HepG2 (cell line): ENCODE data around the gene POLRMT. TPM values are rescaled to one million over a fixed set of nuclear protein-coding genes. Genes with fewer than 3 reads are reported as not detected.

ENCODE experiments used
- AKAP8 ChIP-seq: sonication (generic); formaldehyde crosslinking; IDR thresholded peaks from 2 replicates; pipeline ENCODE4 v1.5.1; 2020; ENCODE audit warnings: mild to moderate bottlenecking, missing genetic modification reagents
- DBP ChIP-seq: sonication (generic); formaldehyde crosslinking; IDR thresholded peaks from 2 replicates; pipeline ENCODE4 v1.4.0; 2020; ENCODE audit warnings: missing genetic modification reagents; ENCODE audit errors: not compliant biosample characterization
- FOXC1 ChIP-seq: sonication (generic); formaldehyde crosslinking; IDR thresholded peaks from 2 replicates; pipeline ENCODE4 v1.8.0; 2022; ENCODE audit warnings: mild to moderate bottlenecking, missing genetic modification reagents, borderline replicate concordance
- GATAD2A ChIP-seq: IDR thresholded peaks from 2 replicates; pipeline ENCODE4 v1.6.1; 2016
- SATB2 ChIP-seq: sonication (generic); formaldehyde crosslinking; IDR thresholded peaks from 2 replicates; pipeline ENCODE4 v1.5.0; 2020; ENCODE audit warnings: missing genetic modification reagents
- SRF ChIP-seq: IDR thresholded peaks from 2 replicates; pipeline ENCODE4 v1.6.1; 2011; ENCODE audit warnings: mild to moderate bottlenecking, low read depth, low read length, moderate library complexity
- ZHX2 ChIP-seq, 2 experiments: sonication (generic) in 1 of 2; formaldehyde crosslinking in 1 of 2; IDR thresholded peaks; 2 replicates each; pipeline versions ENCODE4 v1.6.1 to v1.9.0; 2014 to 2022; ENCODE audit warnings: antibody characterized with exemption in 1 of 2, borderline replicate concordance in 1 of 2, inconsistent platforms in 1 of 2, low read depth in 1 of 2, missing genetic modification reagents in 1 of 2
- ZNF672 ChIP-seq: sonication (generic); formaldehyde crosslinking; IDR thresholded peaks from 2 replicates; pipeline ENCODE4 v1.8.1; 2022; ENCODE audit warnings: missing genetic modification reagents
- polyA plus RNA-seq, 8 experiments: library from polyadenylated mRNA; depleted of rRNA in 3 of 8; stranded (reverse) in 7 of 8; unstranded in 1 of 8; fragments of >200 nt; fragmentation: Illumina TruSeq in 4 of 8; extraction: Trizol in 4 of 8; gene quantifications; 2 replicates each; pipeline versions ENCODE4 v1.2.1 to v1.2.3, GENCODE V29; 2011 to 2016; ENCODE audit warnings: low read depth in 4 of 8, missing spikeins in 1 of 8, mixed read lengths in 1 of 8; ENCODE audit not compliant: insufficient read depth in 1 of 8
- total RNA-seq, 5 experiments: library from RNA; depleted of rRNA; stranded (reverse); fragments of >200 nt; fragmentation: Illumina TruSeq; extraction: Trizol; gene quantifications; 2 replicates each; pipeline ENCODE4 v1.2.3, GENCODE V29; 2016; ENCODE audit warnings: low read depth in 1 of 5
- TF ChIP-seq, protein P1 (sequence below): sonication (generic); formaldehyde crosslinking; IDR thresholded peaks from 2 replicates; pipeline ENCODE4 v1.4.0; 2020; ENCODE audit warnings: mild to moderate bottlenecking, missing genetic modification reagents
- TF ChIP-seq, protein P2 (sequence below): sonication (generic); formaldehyde crosslinking; IDR thresholded peaks from 2 replicates; pipeline ENCODE4 v1.9.0; 2021; ENCODE audit warnings: missing genetic modification reagents, borderline replicate concordance

Gene POLRMT
- total and polyA plus RNA-seq, 2 of the 13 experiments (the other 11 are each of a cell fraction or from before 2014, with no cell fraction given): 78.0 to 101 TPM

- TF ChIP-seq, protein P1, sequence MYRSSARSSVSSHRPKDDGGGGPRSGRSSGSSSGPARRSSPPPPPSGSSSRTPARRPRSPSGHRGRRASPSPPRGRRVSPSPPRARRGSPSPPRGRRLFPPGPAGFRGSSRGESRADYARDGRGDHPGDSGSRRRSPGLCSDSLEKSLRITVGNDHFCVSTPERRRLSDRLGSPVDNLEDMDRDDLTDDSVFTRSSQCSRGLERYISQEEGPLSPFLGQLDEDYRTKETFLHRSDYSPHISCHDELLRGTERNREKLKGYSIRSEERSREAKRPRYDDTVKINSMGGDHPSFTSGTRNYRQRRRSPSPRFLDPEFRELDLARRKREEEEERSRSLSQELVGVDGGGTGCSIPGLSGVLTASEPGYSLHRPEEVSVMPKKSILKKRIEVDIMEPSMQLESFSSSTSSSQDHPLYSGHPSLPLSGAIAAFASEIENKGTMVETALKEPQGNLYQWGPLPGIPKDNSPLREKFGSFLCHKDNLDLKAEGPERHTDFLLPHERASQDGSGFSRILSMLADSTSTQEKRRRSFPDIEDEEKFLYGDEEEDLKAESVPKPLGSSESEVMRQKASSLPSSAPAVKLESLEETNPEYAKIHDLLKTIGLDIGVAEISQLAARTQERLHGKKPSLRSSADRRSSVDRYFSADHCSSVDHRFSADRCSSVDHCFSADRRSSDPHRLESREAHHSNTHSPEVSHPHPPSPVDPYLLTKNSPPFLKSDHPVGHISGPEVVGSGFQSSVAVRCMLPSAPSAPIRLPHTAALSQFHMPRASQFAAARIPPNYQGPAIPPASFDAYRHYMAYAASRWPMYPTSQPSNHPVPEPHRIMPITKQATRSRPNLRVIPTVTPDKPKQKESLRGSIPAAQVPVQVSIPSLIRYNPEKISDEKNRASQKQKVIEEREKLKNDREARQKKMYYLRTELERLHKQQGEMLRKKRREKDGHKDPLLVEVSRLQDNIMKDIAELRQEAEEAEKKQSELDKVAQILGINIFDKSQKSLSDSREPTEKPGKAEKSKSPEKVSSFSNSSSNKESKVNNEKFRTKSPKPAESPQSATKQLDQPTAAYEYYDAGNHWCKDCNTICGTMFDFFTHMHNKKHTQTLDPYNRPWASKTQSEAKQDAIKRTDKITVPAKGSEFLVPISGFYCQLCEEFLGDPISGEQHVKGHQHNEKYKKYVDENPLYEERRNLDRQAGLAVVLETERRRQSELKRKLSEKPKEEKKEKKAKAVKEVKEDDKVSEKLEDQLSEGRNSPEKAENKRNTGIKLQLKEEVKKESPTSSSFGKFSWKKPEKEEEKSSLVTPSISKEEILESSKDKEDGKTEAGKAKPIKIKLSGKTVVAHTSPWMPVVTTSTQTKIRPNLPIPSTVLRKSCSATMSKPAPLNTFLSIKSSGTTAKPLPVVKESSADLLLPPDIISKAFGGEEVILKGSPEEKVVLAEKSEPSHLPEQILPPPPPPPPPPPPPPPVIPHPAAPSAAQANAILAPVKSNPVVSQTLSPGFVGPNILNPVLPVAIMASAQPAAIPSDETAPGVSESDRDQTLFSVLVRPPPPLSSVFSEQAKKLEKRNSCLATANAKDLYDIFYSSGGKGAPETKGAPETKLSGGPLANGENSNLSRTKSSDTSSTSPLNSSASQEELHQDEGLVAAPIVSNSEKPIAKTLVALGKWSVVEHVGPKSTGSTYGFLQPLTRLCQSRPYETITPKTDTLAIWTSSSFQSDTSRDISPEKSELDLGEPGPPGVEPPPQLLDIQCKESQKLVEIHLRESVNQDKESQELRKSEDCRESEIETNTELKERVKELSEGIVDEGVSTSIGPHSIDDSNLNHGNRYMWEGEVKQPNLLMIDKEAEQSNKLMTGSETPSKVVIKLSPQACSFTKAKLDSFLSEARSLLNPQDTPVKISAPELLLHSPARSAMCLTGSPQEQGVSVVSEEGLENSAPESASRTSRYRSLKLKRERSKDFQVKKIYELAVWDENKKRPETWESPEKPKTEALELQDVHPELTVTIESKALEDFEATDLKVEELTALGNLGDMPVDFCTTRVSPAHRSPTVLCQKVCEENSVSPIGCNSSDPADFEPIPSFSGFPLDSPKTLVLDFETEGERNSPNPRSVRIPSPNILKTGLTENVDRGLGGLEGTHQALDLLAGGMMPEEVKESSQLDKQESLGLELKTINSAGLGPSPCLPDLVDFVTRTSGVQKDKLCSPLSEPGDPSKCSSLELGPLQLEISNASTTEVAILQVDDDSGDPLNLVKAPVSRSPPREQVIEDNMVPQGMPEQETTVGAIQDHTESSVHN (CRISPR knock-in tag): no peak
- peak; percentile 99 for TF ChIP-seq AKAP8 (CRISPR knock-in tag)
- peak; percentile 76 for TF ChIP-seq ZHX2 (IDR thresholded peaks at IDR 0.05; ENCODE audit: low read depth)
- TF ChIP-seq ZHX2 (CRISPR knock-in tag; IDR thresholded peaks at IDR 0.05; ENCODE audit: borderline replicate concordance): no peak
- TF ChIP-seq FOXC1 (CRISPR knock-in tag): no peak; the same call in 1 of the 2 replicates
- TF ChIP-seq SRF: no peak
- peak; percentile 95 for TF ChIP-seq GATAD2A (CRISPR knock-in tag)
- 0 out of 2 replicates have a peak, but pooled peaks have one; percentile 72 for TF ChIP-seq ZNF672 (CRISPR knock-in tag)
- no peak for TF ChIP-seq DBP (CRISPR knock-in tag)
- no peak for TF ChIP-seq SATB2 (CRISPR knock-in tag)
- TF ChIP-seq, protein P2, sequence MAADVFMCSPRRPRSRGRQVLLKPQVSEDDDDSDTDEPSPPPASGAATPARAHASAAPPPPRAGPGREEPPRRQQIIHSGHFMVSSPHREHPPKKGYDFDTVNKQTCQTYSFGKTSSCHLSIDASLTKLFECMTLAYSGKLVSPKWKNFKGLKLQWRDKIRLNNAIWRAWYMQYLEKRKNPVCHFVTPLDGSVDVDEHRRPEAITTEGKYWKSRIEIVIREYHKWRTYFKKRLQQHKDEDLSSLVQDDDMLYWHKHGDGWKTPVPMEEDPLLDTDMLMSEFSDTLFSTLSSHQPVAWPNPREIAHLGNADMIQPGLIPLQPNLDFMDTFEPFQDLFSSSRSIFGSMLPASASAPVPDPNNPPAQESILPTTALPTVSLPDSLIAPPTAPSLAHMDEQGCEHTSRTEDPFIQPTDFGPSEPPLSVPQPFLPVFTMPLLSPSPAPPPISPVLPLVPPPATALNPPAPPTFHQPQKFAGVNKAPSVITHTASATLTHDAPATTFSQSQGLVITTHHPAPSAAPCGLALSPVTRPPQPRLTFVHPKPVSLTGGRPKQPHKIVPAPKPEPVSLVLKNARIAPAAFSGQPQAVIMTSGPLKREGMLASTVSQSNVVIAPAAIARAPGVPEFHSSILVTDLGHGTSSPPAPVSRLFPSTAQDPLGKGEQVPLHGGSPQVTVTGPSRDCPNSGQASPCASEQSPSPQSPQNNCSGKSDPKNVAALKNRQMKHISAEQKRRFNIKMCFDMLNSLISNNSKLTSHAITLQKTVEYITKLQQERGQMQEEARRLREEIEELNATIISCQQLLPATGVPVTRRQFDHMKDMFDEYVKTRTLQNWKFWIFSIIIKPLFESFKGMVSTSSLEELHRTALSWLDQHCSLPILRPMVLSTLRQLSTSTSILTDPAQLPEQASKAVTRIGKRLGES: no peak
Observed at GRCh38 chr19:660793-661426, 27.6 kb upstream of the POLRMT start (continued).
